Body of pancreas (tissue), 4 donors: Measurements from ENCODE around the gene EVL. TPM values are rescaled to one million over a fixed set of nuclear protein-coding genes. Genes with fewer than 3 reads are reported as not detected.

ENCODE experiments used
- ATAC-seq: fragments of 150-250 bp; one replicate; pipeline ENCODE4 v1.9.1; 2016
- DNase-seq, 4 donors: peaks; one replicate each; pipeline ENCODE4 v3.0.0-alpha.2; 2019
- H3K27ac ChIP-seq, 4 donors: fragments of 200-600 bp; sonication (generic); 1 replicate in 3 of 4; 2 replicates in 1 of 4; pipeline versions ENCODE4 v1.5.1 to v1.6.1; 2016 to 2019; ENCODE audit warnings: mild to moderate bottlenecking in 1 of 4, mixed read lengths in 1 of 4, moderate library complexity in 1 of 4
- H3K27me3 ChIP-seq, 2 donors: fragments of 200-600 bp; sonication (generic); one replicate each; pipeline ENCODE4 v1.6.0; 2016; ENCODE audit warnings: mild to moderate bottlenecking in 1 of 2
- H3K36me3 ChIP-seq, 2 donors: fragments of 200-600 bp; sonication (generic); replicated peaks in 1 of 2; 2 replicates each; pipeline ENCODE4 v1.5.1; 2016; ENCODE audit warnings: low read depth in 2 of 2; ENCODE audit not compliant: insufficient read depth in 1 of 2
- H3K4me1 ChIP-seq: fragments of 200-600 bp; sonication (generic); one replicate; pipeline ENCODE4 v1.6.0; 2016
- H3K4me3 ChIP-seq, 2 donors: fragments of 200-600 bp; sonication (generic); 1 replicate in 1 of 2; 2 replicates in 1 of 2; pipeline ENCODE4 v1.5.1; 2016 to 2019
- H3K9me3 ChIP-seq, 3 donors: fragments of 200-600 bp; sonication (generic); 1 replicate in 2 of 3; 2 replicates in 1 of 3; pipeline ENCODE4 v1.5.1; 2016
- POLR2A ChIP-seq, 3 donors: fragments of 450-650 bp; IDR thresholded peaks; one replicate each; pipeline ENCODE4 v1.6.1; 2016; ENCODE audit warnings: antibody characterized with exemption in 3 of 3, mild to moderate bottlenecking in 2 of 3
- WGBS, 2 donors: methylation state at CpG; one replicate each; pipeline ENCODE4 v1.1.5; 2017; 5-methylcytosine and 5-hydroxymethylcytosine counted together
- intact Hi-C: fragments of 100-400 bp; cut with DNase I; formaldehyde crosslinking; loops from one replicate; pipeline ENCODE4 v1.15.1; 2023
- total RNA-seq, 2 donors: library from RNA; depleted of rRNA; stranded (reverse); fragments of >200 nt; gene quantifications; one replicate each; pipeline ENCODE4 v1.1.0, GENCODE V29; 2016
- TF ChIP-seq, protein P1 (sequence below), 7 experiments: fragments of 450-650 bp in 4 of 7; fragments of 200-600 bp in 3 of 7; sonication (generic) in 3 of 7; IDR thresholded peaks; one replicate each; pipeline ENCODE4 v1.5.1; 2016 to 2019; ENCODE audit warnings: antibody characterized with exemption in 7 of 7

The EVL gene
- total RNA-seq, 2 donors from 2014 or later: 22.3 to 57.7 TPM

GRCh38 chr14:100080206-100080605 is 15.0 kb downstream of the EVL start:
- 87 to 97% methylated on average over 5 of the region's 5 CpGs for WGBS, 2 donors
- no peaks in the 10 kb centered on the region for H3K27me3 ChIP-seq
- no peaks in the 10 kb centered on the region for H3K9me3 ChIP-seq
- peaks cover 6% of the 10 kb centered on the region for H3K4me1 ChIP-seq
- no peak overlapping the region for H3K4me3 ChIP-seq
- DNase-seq: no peak
- no peak for TF ChIP-seq POLR2A (IDR thresholded peaks at IDR 0.05)
- TF ChIP-seq, protein P1, sequence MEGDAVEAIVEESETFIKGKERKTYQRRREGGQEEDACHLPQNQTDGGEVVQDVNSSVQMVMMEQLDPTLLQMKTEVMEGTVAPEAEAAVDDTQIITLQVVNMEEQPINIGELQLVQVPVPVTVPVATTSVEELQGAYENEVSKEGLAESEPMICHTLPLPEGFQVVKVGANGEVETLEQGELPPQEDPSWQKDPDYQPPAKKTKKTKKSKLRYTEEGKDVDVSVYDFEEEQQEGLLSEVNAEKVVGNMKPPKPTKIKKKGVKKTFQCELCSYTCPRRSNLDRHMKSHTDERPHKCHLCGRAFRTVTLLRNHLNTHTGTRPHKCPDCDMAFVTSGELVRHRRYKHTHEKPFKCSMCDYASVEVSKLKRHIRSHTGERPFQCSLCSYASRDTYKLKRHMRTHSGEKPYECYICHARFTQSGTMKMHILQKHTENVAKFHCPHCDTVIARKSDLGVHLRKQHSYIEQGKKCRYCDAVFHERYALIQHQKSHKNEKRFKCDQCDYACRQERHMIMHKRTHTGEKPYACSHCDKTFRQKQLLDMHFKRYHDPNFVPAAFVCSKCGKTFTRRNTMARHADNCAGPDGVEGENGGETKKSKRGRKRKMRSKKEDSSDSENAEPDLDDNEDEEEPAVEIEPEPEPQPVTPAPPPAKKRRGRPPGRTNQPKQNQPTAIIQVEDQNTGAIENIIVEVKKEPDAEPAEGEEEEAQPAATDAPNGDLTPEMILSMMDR (IDR thresholded peaks at IDR 0.05): no peak
- no peak for ATAC-seq
- intact Hi-C loops: no loop called here
- H3K27ac ChIP-seq: no peak overlapping the region
- no peaks in the 10 kb centered on the region for H3K36me3 ChIP-seq

DNA sequence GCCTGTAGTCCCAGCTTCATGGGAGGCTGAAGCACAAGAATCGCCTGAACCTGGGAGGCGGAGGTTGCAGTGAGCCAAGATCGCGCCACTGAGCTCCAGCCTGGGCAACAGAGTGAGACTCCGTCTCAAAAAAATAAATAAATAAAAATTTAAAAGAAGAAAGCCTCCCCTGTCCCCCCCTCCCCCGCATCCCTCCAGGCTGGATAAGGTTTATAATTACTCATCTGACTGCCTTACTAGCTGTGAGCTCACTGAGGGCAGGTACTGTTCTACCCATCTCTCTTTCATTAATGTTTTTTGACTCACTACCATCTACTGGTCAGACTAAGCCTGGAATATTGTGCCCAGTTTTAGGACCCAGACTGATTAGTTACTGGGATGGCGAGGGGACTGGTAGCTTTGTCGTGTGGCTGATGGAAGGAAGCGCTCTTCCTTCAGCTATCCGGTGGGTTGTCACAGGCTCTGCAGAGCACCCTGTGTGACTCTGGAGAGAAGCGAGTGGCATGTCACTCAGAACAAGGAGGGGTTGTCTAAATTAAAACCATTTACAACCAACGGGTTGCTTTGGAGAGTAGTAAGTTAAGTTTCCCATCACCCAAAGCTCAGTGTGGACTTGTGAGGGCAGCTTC is 16.9 kb downstream of the EVL start:
- Histone ChIP-seq H3K36me3 (no peaks in the 10 kb centered on the region), H3K4me1 (peaks cover 6% of the 10 kb centered on the region), H3K4me3 (no peak overlapping the region), H3K27me3 (no peaks in the 10 kb centered on the region), H3K9me3 (no peaks in the 10 kb centered on the region), H3K27ac (no peak overlapping the region)
- ATAC-seq (no peak), DNase-seq (no peak)
- intact Hi-C loops: no loop called here
- TF ChIP-seq, protein P1 (IDR thresholded peaks at IDR 0.05): no peak
- no peak for TF ChIP-seq POLR2A (IDR thresholded peaks at IDR 0.05)
- 87 to 94% methylated on average over 12 of the region's 12 CpGs for WGBS, 2 donors

DNA sequence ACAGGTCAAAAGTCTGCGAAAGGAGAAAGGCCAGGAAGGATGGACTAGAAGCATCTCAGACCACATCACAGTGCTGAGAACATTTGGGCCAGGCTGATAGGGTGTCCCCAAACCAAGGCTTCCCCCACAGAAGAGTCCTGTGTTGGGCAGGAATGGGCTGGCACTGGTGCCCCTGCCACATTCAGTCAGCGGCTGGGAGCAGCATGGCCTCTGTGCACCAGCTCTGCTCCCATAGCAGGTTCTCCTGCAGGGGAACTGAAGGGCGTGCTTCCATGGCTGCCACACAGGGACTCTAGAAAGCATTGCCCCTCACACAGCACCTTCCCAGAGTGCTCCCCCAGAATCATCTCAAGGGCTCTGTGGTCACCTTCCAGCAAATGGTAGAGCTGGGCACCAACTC is 17.5 kb downstream of the EVL start:
- Histone ChIP-seq H3K36me3 (peaks cover 0 to 2% of the 10 kb centered on the region in 2 donors), H3K4me3 (no peak overlapping the region), H3K27me3 (no peaks in the 10 kb centered on the region), H3K9me3 (no peaks in the 10 kb centered on the region), H3K27ac (no peak overlapping the region), H3K4me1 (peaks cover 6% of the 10 kb centered on the region)
- TF ChIP-seq, protein P1 (IDR thresholded peaks at IDR 0.05): no peak
- no peak for TF ChIP-seq POLR2A (IDR thresholded peaks at IDR 0.05)
- DNase-seq: no peak
- no peak for ATAC-seq
- intact Hi-C loops: no loop called here
- WGBS, 2 donors: 89 to 94% methylated on average over 3 of the region's 3 CpGs

- ATAC-seq: no peak
- Histone ChIP-seq H3K9me3 (no peaks in the 10 kb centered on the region), H3K36me3 (peaks cover 0 to 2% of the 10 kb centered on the region in 2 donors), H3K27me3 (no peaks in the 10 kb centered on the region), H3K4me3 (no peak overlapping the region), H3K27ac (no peak overlapping the region), H3K4me1 (peaks cover 6% of the 10 kb centered on the region)
- DNase-seq: no peak
- no peak for TF ChIP-seq POLR2A (IDR thresholded peaks at IDR 0.05)
- intact Hi-C loops: no loop called here
- 82 to 83% methylated on average over 2 of the region's 2 CpGs for WGBS, 2 donors
These were observed 18.5 kb downstream of the EVL start for GRCh38 chr14:100083706-100084105.

DNA sequence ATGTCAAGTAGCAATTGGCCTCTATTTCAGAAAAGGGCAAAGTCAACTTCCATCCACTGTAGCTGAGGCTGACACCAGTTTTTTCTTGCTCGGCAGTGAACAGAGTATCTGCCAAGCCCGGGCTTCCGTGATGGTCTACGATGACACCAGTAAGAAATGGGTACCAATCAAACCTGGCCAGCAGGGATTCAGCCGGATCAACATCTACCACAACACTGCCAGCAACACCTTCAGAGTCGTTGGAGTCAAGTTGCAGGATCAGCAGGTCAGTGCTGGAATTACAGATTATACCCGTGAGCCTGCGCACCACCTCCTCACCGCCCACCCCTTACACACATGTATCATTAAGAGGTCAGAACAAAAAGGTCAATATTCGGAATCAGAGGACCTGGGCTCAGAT is 19.4 kb downstream of the EVL start:
- no peak overlapping the region for H3K4me3 ChIP-seq
- peaks cover 0 to 2% of the 10 kb centered on the region in 2 donors for H3K36me3 ChIP-seq
- DNase-seq (no peak), ATAC-seq (no peak)
- no peaks in the 10 kb centered on the region for H3K4me1 ChIP-seq
- TF ChIP-seq POLR2A (IDR thresholded peaks at IDR 0.05): no peak
- TF ChIP-seq, protein P1 (IDR thresholded peaks at IDR 0.05): no peak
- 83 to 94% methylated on average over 10 of the region's 10 CpGs for WGBS, 2 donors
- H3K27ac ChIP-seq: no peak overlapping the region
- intact Hi-C loops: no loop called here
- H3K9me3 ChIP-seq: no peaks in the 10 kb centered on the region
- H3K27me3 ChIP-seq: no peaks in the 10 kb centered on the region
